ENCODE results near the gene SYNJ2BP. TPM values are rescaled to one million over a fixed set of nuclear protein-coding genes. Genes with fewer than 3 reads are reported as not detected.

Gene SYNJ2BP
- polyA plus RNA-seq, 3 donors: 4.9 to 17.5 (median 12.6) TPM

GRCh38 chr14:70391493-70392391 is 25.1 kb downstream of the SYNJ2BP start:
- Histone ChIP-seq H3K9ac (ENCODE audit: insufficient read depth, low read length, poor library complexity, severe bottlenecking) (no peak overlapping the region), H3K27me3 (ENCODE audit: control insufficient read depth in 2 of 2, insufficient read depth in 2 of 2, low read length in 2 of 2) (no peaks in the 10 kb centered on the region), H3K36me3 (replicated peaks in 1 of 2; ENCODE audit: control insufficient read depth in 1 of 2, insufficient read depth in 2 of 2, low read length in 2 of 2) (peaks cover 0 to 9% of the 10 kb centered on the region in 2 donors), H3K79me2 (ENCODE audit: insufficient read depth, low read length) (no peaks in the 10 kb centered on the region), H3K9me3 (replicated peaks in 1 of 2; ENCODE audit: control insufficient read depth in 1 of 2, insufficient read depth in 1 of 2, low read length in 2 of 2) (no peaks in the 10 kb centered on the region), H2AFZ (ENCODE audit: insufficient read depth, low read depth, low read length, poor library complexity, severe bottlenecking) (no peak overlapping the region), H3K4me1 (ENCODE audit: control insufficient read depth in 1 of 2, insufficient read depth in 2 of 2, low read length in 2 of 2) (no peaks in the 10 kb centered on the region), H3K27ac (ENCODE audit: low read depth in 1 of 2, low read length in 2 of 2) (no peak overlapping the region), H4K20me1 (ENCODE audit: insufficient read depth, low read length) (no peaks in the 10 kb centered on the region), H3K4me2 (replicated peaks; ENCODE audit: extremely low read depth, low read length, poor library complexity, severe bottlenecking) (no peak overlapping the region), H3K4me3 (replicated peaks in 1 of 3; ENCODE audit: low read depth in 2 of 3, low read length in 3 of 3) (no peak overlapping the region)
- no peak for DNase-seq
- no peak for TF ChIP-seq CTCF (IDR thresholded peaks at IDR 0.05)
- WGBS (ENCODE audit: insufficient coverage): no CpG with 5 or more reads among the region's 6 CpGs
- Mint-ChIP-seq H3K4me3 (no peak overlapping the region), H3K27me3 (ENCODE audit: low read depth in 3 of 3) (peaks cover 0 to 3% (median 0%) of the 10 kb centered on the region in 3 donors), H3K9me3 (peaks cover 0 to 4% (median 2%) of the 10 kb centered on the region in 7 donors), H3K36me3 (peaks cover 15 to 24% of the 10 kb centered on the region in 2 donors), H3K27ac (no peak overlapping the region), H3K4me1 (no peaks in the 10 kb centered on the region)
- intact Hi-C loops (cut with micrococcal nuclease): no loop called here

GRCh38 chr14:70382536-70382935 is 34.4 kb downstream of the SYNJ2BP start:
- H4K20me1 ChIP-seq (ENCODE audit: insufficient read depth, low read length): no peaks in the 10 kb centered on the region
- H3K9me3 Mint-ChIP-seq: peaks cover 0 to 1% (median 0%) of the 10 kb centered on the region in 7 donors
- H3K27ac Mint-ChIP-seq: no peak overlapping the region

More at GRCh38 chr14:70382536-70382935, 34.4 kb downstream of the SYNJ2BP start:
- no CpG with 5 or more reads among the region's 2 CpGs for WGBS (ENCODE audit: insufficient coverage)
- no peaks in the 10 kb centered on the region for H3K79me2 ChIP-seq (ENCODE audit: insufficient read depth, low read length)
- H3K36me3 Mint-ChIP-seq: peaks cover 14 to 16% of the 10 kb centered on the region in 2 donors
- no peak overlapping the region for H3K27ac ChIP-seq (ENCODE audit: low read depth in 1 of 2, low read length in 2 of 2)
- TF ChIP-seq CTCF (IDR thresholded peaks at IDR 0.05): no peak
- H3K4me2 ChIP-seq (replicated peaks; ENCODE audit: extremely low read depth, low read length, poor library complexity, severe bottlenecking): no peak overlapping the region
- no peaks in the 10 kb centered on the region for H3K9me3 ChIP-seq (replicated peaks in 1 of 2; ENCODE audit: control insufficient read depth in 1 of 2, insufficient read depth in 1 of 2, low read length in 2 of 2)
- H3K27me3 Mint-ChIP-seq (ENCODE audit: low read depth in 3 of 3): peaks cover 0 to 3% (median 0%) of the 10 kb centered on the region in 3 donors
- no peak overlapping the region for H2AFZ ChIP-seq (ENCODE audit: insufficient read depth, low read depth, low read length, poor library complexity, severe bottlenecking)
- H3K4me1 Mint-ChIP-seq: peaks cover 5% of the 10 kb centered on the region
- no peak overlapping the region for H3K4me3 Mint-ChIP-seq
- intact Hi-C loops (cut with micrococcal nuclease): no loop called here
- no peaks in the 10 kb centered on the region for H3K27me3 ChIP-seq (ENCODE audit: control insufficient read depth in 2 of 2, insufficient read depth in 2 of 2, low read length in 2 of 2)
- peaks cover 4 to 9% of the 10 kb centered on the region in 2 donors for H3K36me3 ChIP-seq (replicated peaks in 1 of 2; ENCODE audit: control insufficient read depth in 1 of 2, insufficient read depth in 2 of 2, low read length in 2 of 2)
- H3K9ac ChIP-seq (ENCODE audit: insufficient read depth, low read length, poor library complexity, severe bottlenecking): no peak overlapping the region
- no peak overlapping the region for H3K4me3 ChIP-seq (replicated peaks in 1 of 3; ENCODE audit: low read depth in 2 of 3, low read length in 3 of 3)
- DNase-seq: no peak
- H3K4me1 ChIP-seq (ENCODE audit: control insufficient read depth in 1 of 2, insufficient read depth in 2 of 2, low read length in 2 of 2): no peaks in the 10 kb centered on the region
